ENCODE measurements around the gene TRIM36.

- no peak for TF ChIP-seq MAX (IDR thresholded peaks at IDR 0.05)
- TF ChIP-seq HEYL (CRISPR knock-in tag; IDR thresholded peaks at IDR 0.05) = no peak
- no peak for TF ChIP-seq HDAC2 (IDR thresholded peaks at IDR 0.05)
- no peak for TF ChIP-seq CTCF (IDR thresholded peaks at IDR 0.05)
- no peak for TF ChIP-seq REST (IDR thresholded peaks at IDR 0.05)
- TF ChIP-seq HOXA7 (CRISPR knock-in tag; IDR thresholded peaks at IDR 0.05) = no peak
- no peak for TF ChIP-seq EP300 (IDR thresholded peaks at IDR 0.05)
Measured at GRCh38 chr5:115124741-115125140, 45.0 kb downstream of the TRIM36 start.
